Lower lobe of right lung (tissue), 2 donors: Measurements from ENCODE around the gene HES3. TPM values are rescaled to one million over a fixed set of nuclear protein-coding genes. Genes with fewer than 3 reads are reported as not detected.

Source experiments
- ATAC-seq, 2 donors: fragments of 200-7000 bp; cut with Tn5 transposase; one replicate each; pipeline ENCODE4 v1.9.1; 2020 to 2022; ENCODE audit warnings: mild to moderate bottlenecking in 2 of 2, moderate library complexity in 2 of 2
- DNase-seq: peaks from one replicate; pipeline ENCODE4 v3.0.0-alpha.2; 2020
- H3K27ac ChIP-seq: fragments of 200-600 bp; one replicate; pipeline ENCODE4 v1.8.0; 2022
- H3K27me3 ChIP-seq: fragments of 200-600 bp; one replicate; pipeline ENCODE4 v1.8.0; 2022; ENCODE audit warnings: low read depth
- H3K36me3 ChIP-seq: fragments of 200-600 bp; one replicate; pipeline ENCODE4 v1.8.0; 2022; ENCODE audit warnings: mild to moderate bottlenecking
- H3K4me1 ChIP-seq: fragments of 200-600 bp; one replicate; pipeline ENCODE4 v1.8.0; 2022
- H3K4me3 ChIP-seq: fragments of 200-600 bp; one replicate; pipeline ENCODE4 v1.8.0; 2022; ENCODE audit warnings: mild to moderate bottlenecking
- H3K9me3 ChIP-seq: fragments of 200-600 bp; one replicate; pipeline ENCODE4 v1.8.0; 2022
- CTCF ChIP-seq: fragments of 200-600 bp; IDR thresholded peaks from one replicate; pipeline ENCODE4 v1.8.0; 2022; ENCODE audit warnings: antibody characterized with exemption, mild to moderate bottlenecking
- intact Hi-C: fragments of 100-400 bp; cut with DNase I; formaldehyde crosslinking; loops from one replicate; pipeline ENCODE4 v1.11.0; 2022
- total RNA-seq: library from RNA; stranded (reverse); fragmentation: NEBNext Ultra II Directional; extraction: Animal tissue kit (Norgen Biotek cat#: 25700); gene quantifications from one replicate; pipeline ENCODE4 v1.2.1, GENCODE V29; 2021
- donor health status: DM: no; HTN: yes; CAD: no; lungs with severe emphysema.

HES3 gene
- total RNA-seq, 1 donor from 2014 or later, result not detected

- H3K9me3 ChIP-seq, result no peaks in the 10 kb centered on the region
- H3K4me3 ChIP-seq, result peak overlapping the region; percentile 11
- ATAC-seq (peak in 1 of 2 donors; percentile 4), DNase-seq (no peak)
- no peaks in the 10 kb centered on the region for H3K27me3 ChIP-seq
- peaks cover 11% of the 10 kb centered on the region for H3K4me1 ChIP-seq
- TF ChIP-seq CTCF, result no peak
- no peaks in the 10 kb centered on the region for H3K36me3 ChIP-seq
- intact Hi-C loops, result no loop called here
- peak overlapping the region; percentile 60 for H3K27ac ChIP-seq
These were observed 32.1 kb downstream of the HES3 start for GRCh38 chr1:6275826-6276782.

GRCh38 chr1:6276811-6277555, 33.0 kb downstream of the HES3 start:
- H3K4me3 ChIP-seq, result no peak overlapping the region
- H3K36me3 ChIP-seq, result no peaks in the 10 kb centered on the region
- ATAC-seq, result no peak
- DNase-seq, result no peak
- H3K4me1 ChIP-seq, result peaks cover 11% of the 10 kb centered on the region
- H3K27ac ChIP-seq, result no peak overlapping the region
- no peaks in the 10 kb centered on the region for H3K9me3 ChIP-seq
- intact Hi-C loops, result no loop called here
- TF ChIP-seq CTCF, result no peak
- H3K27me3 ChIP-seq, result no peaks in the 10 kb centered on the region

DNA sequence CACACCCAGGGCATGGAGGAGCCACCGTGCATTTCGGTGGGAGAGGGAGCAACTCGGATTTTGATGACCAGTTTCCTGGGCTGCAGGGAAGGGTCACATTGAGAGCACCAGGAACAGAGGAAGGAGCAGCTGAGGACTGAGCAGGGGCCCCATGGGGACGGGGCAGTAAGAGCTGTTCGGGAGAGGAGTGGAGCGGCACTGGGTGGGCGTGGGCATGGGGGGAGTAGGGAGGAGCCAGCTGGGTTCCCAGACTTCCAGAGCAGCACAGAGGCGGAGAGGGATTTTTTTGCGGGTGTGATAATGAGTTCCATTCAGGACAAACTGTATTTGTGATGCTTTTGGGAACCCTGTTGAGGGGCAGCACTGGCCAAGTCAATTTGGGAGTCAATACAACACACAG, 34.3 kb downstream of the HES3 start:
- TF ChIP-seq CTCF, result no peak
- no peak overlapping the region for H3K4me3 ChIP-seq
- H3K9me3 ChIP-seq, result no peaks in the 10 kb centered on the region
- no peak overlapping the region for H3K27ac ChIP-seq
- H3K27me3 ChIP-seq, result no peaks in the 10 kb centered on the region
- DNase-seq, result no peak
- intact Hi-C loops, result no loop called here
- ATAC-seq, result no peak
- H3K36me3 ChIP-seq, result no peaks in the 10 kb centered on the region
- peaks cover 11% of the 10 kb centered on the region for H3K4me1 ChIP-seq

- intact Hi-C loops, result no loop called here
- no peak for TF ChIP-seq CTCF
- Histone ChIP-seq H3K36me3 (no peaks in the 10 kb centered on the region), H3K27me3 (no peaks in the 10 kb centered on the region), H3K27ac (no peak overlapping the region), H3K9me3 (no peaks in the 10 kb centered on the region), H3K4me1 (peaks cover 11% of the 10 kb centered on the region), H3K4me3 (no peak overlapping the region)
- ATAC-seq, result no peak
- DNase-seq, result no peak
These were observed 35.1 kb downstream of the HES3 start for GRCh38 chr1:6279066-6279465.

DNA sequence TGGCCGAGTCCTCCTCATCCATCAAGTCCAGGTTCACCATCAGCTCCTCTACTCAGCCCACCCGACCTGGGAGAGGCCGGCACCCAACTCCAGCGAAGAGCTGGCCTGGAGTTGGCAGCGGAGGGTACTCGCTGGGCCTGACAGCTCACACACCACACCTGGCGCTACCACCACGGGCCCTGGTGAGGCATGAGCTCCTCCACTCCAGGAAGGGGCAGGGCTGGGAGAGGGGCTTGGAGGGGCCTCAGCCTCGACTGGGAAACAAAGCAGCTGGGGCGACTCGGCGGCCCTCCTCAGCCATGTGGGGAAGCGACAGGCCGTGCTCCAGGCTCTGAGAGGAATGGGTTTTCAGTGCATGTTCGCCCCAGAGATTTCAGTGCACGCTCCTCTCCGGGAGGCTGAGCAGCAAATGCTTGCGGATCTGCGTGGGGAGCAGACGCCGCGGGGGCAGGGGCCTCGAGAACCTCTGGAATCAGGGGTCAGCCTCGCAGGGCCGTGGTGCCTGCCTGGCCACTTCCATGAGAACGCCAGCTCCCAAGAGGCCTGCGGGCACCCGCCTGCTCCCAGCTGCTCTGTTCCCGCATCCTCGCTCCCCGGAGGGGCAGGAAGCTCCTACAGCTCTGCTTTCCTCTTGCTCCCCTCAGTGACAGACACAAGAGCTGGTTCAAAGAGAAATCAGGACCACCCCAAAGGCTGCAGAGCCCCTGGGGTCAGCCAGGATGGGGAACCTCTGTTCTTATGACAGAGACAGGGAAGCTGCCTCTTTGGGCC, 35.8 kb downstream of the HES3 start:
- intact Hi-C loops, result no loop called here
- no peak for TF ChIP-seq CTCF
- no peaks in the 10 kb centered on the region for H3K36me3 ChIP-seq
- no peak for DNase-seq
- no peak overlapping the region for H3K27ac ChIP-seq
- H3K9me3 ChIP-seq, result no peaks in the 10 kb centered on the region
- H3K27me3 ChIP-seq, result no peaks in the 10 kb centered on the region
- ATAC-seq, result no peak
- H3K4me3 ChIP-seq, result peak overlapping the region; percentile 37
- peaks cover 11% of the 10 kb centered on the region for H3K4me1 ChIP-seq
